ENCODE data around the gene CLK2.

The CLK2 gene

DNA sequence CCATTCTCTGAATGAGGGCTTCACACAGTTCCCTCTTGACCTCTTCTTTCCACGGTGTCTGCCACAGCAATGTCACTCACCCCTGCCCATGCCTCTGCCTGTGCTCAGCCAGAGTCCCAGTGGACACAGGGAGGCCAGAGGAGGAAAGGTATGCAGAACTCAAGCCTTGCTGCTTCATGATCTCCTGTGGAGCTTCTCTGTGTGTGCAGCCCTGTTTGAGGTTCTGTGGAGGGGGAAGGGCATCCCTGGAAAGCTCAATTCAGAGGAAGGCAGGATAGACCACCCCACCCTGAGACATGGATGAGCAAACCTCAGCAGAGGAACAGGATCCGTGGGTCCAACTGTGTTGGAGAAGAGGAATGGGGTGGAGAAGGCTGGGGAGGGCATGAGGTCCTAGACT is 6.0 kb upstream of the CLK2 start:
- H3K27ac ChIP-seq: no peak overlapping the region
- peaks cover 31% of the 10 kb centered on the region for H3K27me3 ChIP-seq
- no peak overlapping the region for H3K4me3 ChIP-seq (ENCODE audit: low read depth in 1 of 2, low read length in 1 of 2)
- H3K4me1 ChIP-seq (ENCODE audit: control insufficient read depth in 1 of 2, insufficient read depth in 1 of 2, low read depth in 1 of 2, low read length in 1 of 2): peaks cover 15 to 18% of the 10 kb centered on the region in 2 experiments
- H3K36me3 ChIP-seq: no peaks in the 10 kb centered on the region
- TF ChIP-seq, protein P1, sequence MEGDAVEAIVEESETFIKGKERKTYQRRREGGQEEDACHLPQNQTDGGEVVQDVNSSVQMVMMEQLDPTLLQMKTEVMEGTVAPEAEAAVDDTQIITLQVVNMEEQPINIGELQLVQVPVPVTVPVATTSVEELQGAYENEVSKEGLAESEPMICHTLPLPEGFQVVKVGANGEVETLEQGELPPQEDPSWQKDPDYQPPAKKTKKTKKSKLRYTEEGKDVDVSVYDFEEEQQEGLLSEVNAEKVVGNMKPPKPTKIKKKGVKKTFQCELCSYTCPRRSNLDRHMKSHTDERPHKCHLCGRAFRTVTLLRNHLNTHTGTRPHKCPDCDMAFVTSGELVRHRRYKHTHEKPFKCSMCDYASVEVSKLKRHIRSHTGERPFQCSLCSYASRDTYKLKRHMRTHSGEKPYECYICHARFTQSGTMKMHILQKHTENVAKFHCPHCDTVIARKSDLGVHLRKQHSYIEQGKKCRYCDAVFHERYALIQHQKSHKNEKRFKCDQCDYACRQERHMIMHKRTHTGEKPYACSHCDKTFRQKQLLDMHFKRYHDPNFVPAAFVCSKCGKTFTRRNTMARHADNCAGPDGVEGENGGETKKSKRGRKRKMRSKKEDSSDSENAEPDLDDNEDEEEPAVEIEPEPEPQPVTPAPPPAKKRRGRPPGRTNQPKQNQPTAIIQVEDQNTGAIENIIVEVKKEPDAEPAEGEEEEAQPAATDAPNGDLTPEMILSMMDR (IDR thresholded peaks at IDR 0.05): no peak
- H3K9me3 ChIP-seq: no peaks in the 10 kb centered on the region

DNA sequence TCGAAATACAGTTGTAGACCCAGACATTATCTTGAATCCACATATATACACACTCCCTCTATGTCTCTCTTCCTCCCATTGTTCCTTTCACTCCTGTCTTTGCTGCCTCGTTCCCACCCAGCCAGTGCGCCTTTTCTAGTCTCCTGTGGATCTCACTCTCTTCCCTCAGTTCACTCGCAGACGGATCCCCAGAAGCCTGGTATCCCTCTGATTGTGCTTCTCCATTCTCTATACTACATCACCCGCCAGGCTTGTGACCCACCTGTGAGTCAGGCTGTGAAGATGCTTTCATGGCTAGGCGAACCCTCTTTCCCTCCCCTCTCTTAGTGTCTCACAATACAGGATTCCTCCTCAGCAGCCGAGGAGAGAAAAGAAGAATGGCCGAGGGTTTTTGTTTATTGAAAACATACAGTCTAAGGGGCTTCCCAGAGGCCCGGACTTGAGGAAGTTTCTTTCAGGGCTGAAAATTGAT is 5.4 kb upstream of the CLK2 start:
- no peaks in the 10 kb centered on the region for H3K36me3 ChIP-seq
- H3K27ac ChIP-seq: no peak overlapping the region
- peaks cover 31% of the 10 kb centered on the region for H3K27me3 ChIP-seq
- H3K4me3 ChIP-seq (ENCODE audit: low read depth in 1 of 2, low read length in 1 of 2): no peak overlapping the region
- peaks cover 18 to 21% of the 10 kb centered on the region in 2 experiments for H3K4me1 ChIP-seq (ENCODE audit: control insufficient read depth in 1 of 2, insufficient read depth in 1 of 2, low read depth in 1 of 2, low read length in 1 of 2)
- TF ChIP-seq, protein P1 (IDR thresholded peaks at IDR 0.05): no peak
- H3K9me3 ChIP-seq: no peaks in the 10 kb centered on the region

DNA sequence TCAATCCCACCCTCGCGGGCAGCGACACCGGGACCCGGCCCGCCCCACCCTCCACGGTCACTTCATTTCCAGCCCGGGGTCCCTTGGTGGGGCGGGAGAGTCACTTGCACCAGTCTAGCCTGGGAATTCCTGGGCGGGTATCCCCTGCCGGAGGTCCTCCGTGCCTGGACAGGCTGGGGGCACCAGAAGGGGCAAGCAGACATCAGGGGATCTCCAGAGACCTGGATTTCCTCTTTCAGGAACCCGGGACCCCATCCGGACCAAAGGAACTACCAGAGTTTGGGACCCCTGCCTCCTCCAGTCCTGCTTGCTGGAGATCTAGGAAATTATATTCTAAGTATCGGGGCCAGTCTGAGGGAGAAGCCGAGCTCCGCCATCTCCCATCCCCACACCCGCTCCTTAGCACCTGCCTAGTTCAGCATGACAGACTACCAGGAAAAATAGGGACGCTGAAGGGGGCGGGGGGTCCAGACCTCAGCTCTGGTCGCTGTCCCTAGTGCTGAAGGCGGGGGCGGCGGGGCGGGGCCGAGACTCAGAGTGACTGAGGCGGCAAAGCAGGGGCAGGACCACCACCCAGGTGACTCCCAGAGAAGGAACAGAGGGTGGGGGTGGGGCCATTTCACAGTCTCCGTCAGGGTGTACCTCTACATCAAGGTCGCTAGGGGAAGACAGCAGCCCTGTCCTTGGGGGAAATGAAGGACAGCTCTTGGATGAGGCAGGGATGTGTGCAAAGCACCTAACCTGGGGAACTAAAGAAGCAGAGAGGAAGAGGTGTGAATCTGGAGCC is 4.8 kb upstream of the CLK2 start:
- Histone ChIP-seq H3K4me1 (ENCODE audit: control insufficient read depth in 1 of 2, insufficient read depth in 1 of 2, low read depth in 1 of 2, low read length in 1 of 2) (peaks cover 22 to 25% of the 10 kb centered on the region in 2 experiments), H3K4me3 (ENCODE audit: low read depth in 1 of 2, low read length in 1 of 2) (peak overlapping the region; percentile 62 to 71), H3K36me3 (no peaks in the 10 kb centered on the region), H3K9me3 (no peaks in the 10 kb centered on the region), H3K27me3 (peaks cover 31% of the 10 kb centered on the region), H3K27ac (no peak overlapping the region)
- TF ChIP-seq, protein P1 (IDR thresholded peaks at IDR 0.05): no peak

DNA sequence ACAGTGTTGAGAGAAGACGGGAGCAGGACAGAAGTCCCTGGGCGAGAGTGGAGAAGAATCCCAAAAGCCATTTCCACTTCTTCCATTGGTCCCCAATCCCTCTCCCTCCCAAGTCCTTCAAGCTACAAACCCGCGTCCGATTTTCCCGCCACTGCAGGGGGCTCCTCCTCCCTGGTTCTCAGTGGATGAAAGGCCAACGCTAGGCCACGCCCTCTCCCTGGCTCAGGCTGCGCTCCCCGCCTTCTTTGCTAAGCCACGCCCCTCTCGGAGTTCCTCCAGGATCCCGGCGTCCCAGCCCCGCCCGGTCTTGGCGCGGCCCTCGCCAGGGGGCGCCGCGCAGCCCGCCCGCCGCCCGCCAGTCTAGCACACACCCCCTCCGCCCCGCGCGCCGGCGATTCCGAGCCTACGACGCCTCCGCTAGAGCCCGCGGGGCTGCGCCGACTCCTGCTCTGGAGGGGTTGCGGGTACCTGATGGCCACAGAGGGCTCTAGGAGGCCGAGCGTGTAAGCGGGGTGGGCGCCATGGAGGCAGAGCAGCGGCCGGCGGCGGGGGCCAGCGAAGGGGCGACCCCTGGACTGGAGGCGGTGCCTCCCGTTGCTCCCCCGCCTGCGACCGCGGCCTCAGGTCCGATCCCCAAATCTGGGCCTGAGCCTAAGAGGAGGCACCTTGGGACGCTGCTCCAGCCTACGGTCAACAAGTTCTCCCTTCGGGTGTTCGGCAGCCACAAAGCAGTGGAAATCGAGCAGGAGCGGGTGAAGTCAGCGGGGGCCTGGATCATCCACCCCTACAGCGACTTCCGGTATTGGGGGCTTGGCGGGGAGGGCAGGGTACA is 4.0 kb upstream of the CLK2 start, which contains the start of gene HCN3:
TSS of gene HCN3 (plus strand) at position 394 of the 832 bp plus-strand sequence. CDS start at position 522, 128 bp downstream.
- TF ChIP-seq, protein P1 (IDR thresholded peaks at IDR 0.05): peak; percentile 68
- Histone ChIP-seq H3K27me3 (peaks cover 31% of the 10 kb centered on the region), H3K9me3 (no peaks in the 10 kb centered on the region), H3K4me3 (ENCODE audit: low read depth in 1 of 2, low read length in 1 of 2) (peak within 1 kb of the TSS; percentile 62 to 71), H3K27ac (peak within 1 kb of the TSS; percentile 35), H3K36me3 (no peaks in the 10 kb centered on the region), H3K4me1 (ENCODE audit: control insufficient read depth in 1 of 2, insufficient read depth in 1 of 2, low read depth in 1 of 2, low read length in 1 of 2) (peaks cover 28 to 32% of the 10 kb centered on the region in 2 experiments)

DNA sequence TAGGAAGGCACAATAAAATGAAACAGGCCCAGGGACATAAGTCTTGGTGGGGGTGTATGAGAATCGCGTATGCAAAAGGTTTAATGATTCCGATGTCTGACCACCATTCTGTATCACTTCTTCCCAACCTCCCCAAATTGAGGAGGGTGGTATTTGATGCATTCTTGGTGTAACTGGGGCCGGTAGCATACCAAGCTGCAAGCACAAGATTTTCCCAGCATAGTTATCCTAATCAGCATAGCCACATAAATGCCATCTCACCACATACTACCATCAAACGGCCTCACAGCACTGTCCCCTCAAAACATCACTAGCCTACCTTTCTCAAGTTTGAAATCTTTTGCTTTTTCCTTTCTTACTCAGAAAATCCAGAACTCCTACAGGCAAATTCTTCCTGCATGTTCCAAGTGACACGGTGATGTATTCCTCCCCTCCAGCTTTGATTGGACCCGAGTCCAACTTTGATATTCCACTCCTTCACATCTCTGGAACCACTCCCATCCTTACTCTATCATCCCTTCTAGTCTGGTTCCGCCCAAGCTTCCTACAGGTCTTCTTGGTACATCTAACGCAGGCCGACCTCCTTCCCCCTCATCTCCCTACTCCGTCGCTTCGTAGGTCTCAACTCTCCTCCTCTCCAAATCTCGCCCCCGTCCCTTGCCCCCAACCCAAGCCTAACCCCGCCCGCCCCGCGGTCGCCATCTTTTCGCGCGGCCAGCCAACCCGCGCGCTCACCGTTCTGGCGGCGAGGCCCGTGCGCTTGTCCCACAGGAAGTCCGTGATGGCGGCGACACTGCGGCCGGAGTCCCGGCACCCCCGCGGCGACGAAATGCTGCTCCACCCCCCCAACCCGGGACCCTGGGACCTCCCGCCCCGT is 600 bp downstream of the CLK2 start:
- H3K27me3 ChIP-seq: peaks cover 8% of the 10 kb centered on the region
- no peaks in the 10 kb centered on the region for H3K9me3 ChIP-seq
- TF ChIP-seq, protein P1 (IDR thresholded peaks at IDR 0.05): no peak
- H3K4me3 ChIP-seq (ENCODE audit: low read depth in 1 of 2, low read length in 1 of 2): peak overlapping the region; percentile 72 to 94
- peaks cover 26 to 28% of the 10 kb centered on the region in 2 experiments for H3K4me1 ChIP-seq (ENCODE audit: control insufficient read depth in 1 of 2, insufficient read depth in 1 of 2, low read depth in 1 of 2, low read length in 1 of 2)
- peak overlapping the region; percentile 94 for H3K27ac ChIP-seq
- H3K36me3 ChIP-seq: peaks cover 32% of the 10 kb centered on the region

Data from neutrophil (primary cell).